ENCODE measurements around the gene THY1.
A peak's percentile ranks its signal among the peaks of the same experiment; 100 is the strongest.

THY1 gene

GRCh38 chr11:119436711-119437110, 13.7 kb upstream of the THY1 start:
- Mint-ChIP-seq H3K4me3 (no peak overlapping the region), H3K27me3 (peaks cover 31% of the 10 kb centered on the region), H3K9me3 (peaks cover 5% of the 10 kb centered on the region), H3K36me3 (ENCODE audit: insufficient read depth) (no peaks in the 10 kb centered on the region), H3K27ac (ENCODE audit: low read depth) (no peak overlapping the region), H3K4me1 (peaks cover 13% of the 10 kb centered on the region)
- DNase-seq (ENCODE audit: low spot score in 2 of 2) (no peak), ATAC-seq (replicated peaks; ENCODE audit: extremely low read depth, poor library complexity, severe bottlenecking) (no peak)

DNA sequence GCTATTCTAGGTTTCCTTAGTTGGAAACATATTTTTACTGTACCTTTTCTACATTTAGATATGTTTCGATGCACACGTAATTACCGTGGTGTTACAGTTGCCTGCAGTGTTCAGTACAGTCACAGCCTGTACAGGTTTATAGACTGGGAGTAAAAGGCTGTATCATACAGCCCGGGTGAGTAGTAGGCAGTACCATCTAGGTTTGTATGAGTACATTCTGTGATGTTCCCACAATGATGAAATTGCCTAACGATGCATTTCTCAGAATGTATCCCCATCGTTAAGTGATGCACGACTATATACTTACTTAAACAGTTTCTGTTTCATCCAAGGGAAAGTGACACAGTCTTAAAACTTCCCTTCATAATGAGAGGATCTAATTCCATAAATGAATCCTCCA, 13.1 kb upstream of the THY1 start:
- H3K36me3 Mint-ChIP-seq (ENCODE audit: insufficient read depth), result no peaks in the 10 kb centered on the region
- H3K4me3 Mint-ChIP-seq, result no peak overlapping the region
- peaks cover 37% of the 10 kb centered on the region for H3K27me3 Mint-ChIP-seq
- ATAC-seq (replicated peaks; ENCODE audit: extremely low read depth, poor library complexity, severe bottlenecking) (no peak), DNase-seq (ENCODE audit: low spot score in 2 of 2) (no peak)
- peaks cover 7% of the 10 kb centered on the region for H3K4me1 Mint-ChIP-seq
- peaks cover 5% of the 10 kb centered on the region for H3K9me3 Mint-ChIP-seq
- no peak overlapping the region for H3K27ac Mint-ChIP-seq (ENCODE audit: low read depth)

DNA sequence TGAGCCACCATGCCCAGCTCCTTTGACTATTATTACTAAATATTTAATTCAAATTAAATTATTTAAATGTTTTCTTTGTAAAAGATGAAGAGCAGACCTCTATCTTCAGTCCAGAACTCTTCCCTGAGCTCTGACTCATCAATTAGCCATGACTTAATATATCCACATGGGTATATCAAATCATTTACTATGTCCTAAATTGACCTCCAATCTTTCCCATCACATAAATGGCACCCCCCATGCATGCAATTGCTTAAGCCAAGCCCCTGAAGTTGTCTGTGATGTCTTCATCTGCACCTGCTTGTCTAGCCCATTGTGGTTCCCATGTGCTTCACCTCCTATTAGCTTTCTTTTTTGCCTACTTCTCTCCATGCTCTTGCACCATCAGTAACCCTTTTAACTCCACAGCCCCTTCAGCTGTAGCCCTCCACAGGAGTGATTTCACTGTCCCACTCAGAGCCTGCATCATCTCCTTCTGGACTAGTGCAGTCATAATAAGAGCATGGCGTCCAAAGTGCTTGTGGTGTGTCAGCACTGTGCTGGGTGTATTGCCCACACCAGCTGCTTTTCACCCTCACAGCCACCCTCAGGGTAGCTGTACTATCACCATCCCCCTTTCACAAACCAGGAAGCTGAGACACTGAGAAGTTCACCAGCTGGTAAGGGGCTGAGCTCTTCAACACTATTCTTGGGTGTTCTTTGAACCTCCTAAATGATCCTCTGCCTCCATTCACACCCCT, 11.8 kb upstream of the THY1 start:
- Mint-ChIP-seq H3K4me3 (no peak overlapping the region), H3K36me3 (ENCODE audit: insufficient read depth) (no peaks in the 10 kb centered on the region), H3K9me3 (peaks cover 5% of the 10 kb centered on the region), H3K27ac (ENCODE audit: low read depth) (no peak overlapping the region), H3K27me3 (peaks cover 50% of the 10 kb centered on the region), H3K4me1 (no peaks in the 10 kb centered on the region)
- ATAC-seq (replicated peaks; ENCODE audit: extremely low read depth, poor library complexity, severe bottlenecking) (no peak), DNase-seq (ENCODE audit: low spot score in 2 of 2) (no peak)

DNA sequence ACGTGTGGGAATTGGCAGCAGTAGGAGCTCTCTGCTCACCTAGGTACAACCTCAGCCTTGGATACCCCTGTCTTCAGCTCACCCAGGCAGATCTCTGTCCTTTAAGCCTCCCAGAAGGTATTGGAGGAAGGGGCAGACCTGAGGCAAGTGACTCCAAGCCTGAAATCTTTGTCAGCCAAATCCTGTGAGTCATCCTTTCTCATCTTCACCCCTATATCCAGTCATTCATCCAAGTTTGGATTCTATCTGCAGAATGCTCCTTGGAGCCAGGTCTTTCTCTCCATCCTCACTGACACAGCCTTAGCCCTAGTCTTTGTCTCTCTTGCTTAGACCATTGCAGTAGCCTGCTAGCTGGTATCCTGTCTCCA, 10.4 kb upstream of the THY1 start:
- H3K27ac Mint-ChIP-seq (ENCODE audit: low read depth), result no peak overlapping the region
- H3K9me3 Mint-ChIP-seq, result peaks cover 5% of the 10 kb centered on the region
- DNase-seq (ENCODE audit: low spot score in 2 of 2) (no peak), ATAC-seq (replicated peaks; ENCODE audit: extremely low read depth, poor library complexity, severe bottlenecking) (no peak)
- no peak overlapping the region for H3K4me3 Mint-ChIP-seq
- H3K4me1 Mint-ChIP-seq, result no peaks in the 10 kb centered on the region
- peaks cover 64% of the 10 kb centered on the region for H3K27me3 Mint-ChIP-seq
- no peaks in the 10 kb centered on the region for H3K36me3 Mint-ChIP-seq (ENCODE audit: insufficient read depth)

GRCh38 chr11:119432484-119433357, 9.7 kb upstream of the THY1 start:
- Mint-ChIP-seq H3K27ac (ENCODE audit: low read depth) (no peak overlapping the region), H3K36me3 (ENCODE audit: insufficient read depth) (no peaks in the 10 kb centered on the region), H3K4me3 (no peak overlapping the region), H3K9me3 (peaks cover 5% of the 10 kb centered on the region), H3K27me3 (peaks cover 64% of the 10 kb centered on the region), H3K4me1 (no peaks in the 10 kb centered on the region)
- ATAC-seq (replicated peaks; ENCODE audit: extremely low read depth, poor library complexity, severe bottlenecking), result no peak
- DNase-seq (ENCODE audit: low spot score in 2 of 2), result no peak

DNA sequence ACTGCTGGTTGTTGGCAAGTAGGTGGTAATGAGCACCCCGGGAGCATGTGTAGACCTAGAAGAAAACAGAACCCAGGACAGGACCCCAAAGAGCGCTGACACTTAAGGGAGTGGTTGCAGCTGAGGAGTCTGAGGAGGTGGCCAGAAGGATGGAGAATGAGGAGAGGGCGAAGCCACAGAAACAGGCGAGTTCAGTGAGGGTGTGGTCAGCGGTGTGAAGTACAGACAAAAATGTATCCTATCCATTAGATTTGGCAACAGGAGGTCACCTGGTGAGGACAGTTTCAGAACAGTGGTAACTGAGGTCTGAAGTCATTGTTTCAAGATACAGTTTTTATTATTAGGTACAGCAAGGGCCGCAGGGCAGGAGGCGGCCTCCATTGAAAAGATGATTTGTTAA, 8.6 kb upstream of the THY1 start:
- no peak for DNase-seq (ENCODE audit: low spot score in 2 of 2)
- Mint-ChIP-seq H3K36me3 (ENCODE audit: insufficient read depth) (no peaks in the 10 kb centered on the region), H3K4me3 (no peak overlapping the region), H3K4me1 (no peaks in the 10 kb centered on the region), H3K27ac (ENCODE audit: low read depth) (no peak overlapping the region), H3K27me3 (peaks cover 67% of the 10 kb centered on the region), H3K9me3 (peaks cover under 1% of the 10 kb centered on the region)
- ATAC-seq (replicated peaks; ENCODE audit: extremely low read depth, poor library complexity, severe bottlenecking), result no peak

DNA sequence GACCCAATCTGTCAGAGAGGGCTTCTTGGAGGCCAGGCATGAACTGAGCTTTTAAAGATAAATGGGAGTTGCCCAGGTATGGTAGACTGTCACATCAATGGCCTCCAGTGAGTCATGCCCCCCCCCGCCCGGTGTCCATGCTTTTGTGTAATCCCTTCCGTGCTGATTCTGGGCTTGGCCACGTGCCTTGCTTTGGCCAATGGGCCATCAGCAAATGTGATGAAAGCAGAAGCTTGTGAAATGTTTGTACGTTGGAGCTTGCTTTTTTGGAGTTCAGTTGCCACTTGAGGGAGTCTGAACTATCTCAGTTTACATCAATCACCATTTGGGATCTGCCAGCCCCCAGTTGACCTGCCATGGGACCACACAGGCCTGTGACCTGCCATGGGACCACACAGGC, 4.3 kb upstream of the THY1 start:
- Mint-ChIP-seq H3K36me3 (ENCODE audit: insufficient read depth) (no peaks in the 10 kb centered on the region), H3K27me3 (peaks cover 98% of the 10 kb centered on the region), H3K4me3 (no peak overlapping the region), H3K27ac (ENCODE audit: low read depth) (no peak overlapping the region), H3K9me3 (no peaks in the 10 kb centered on the region), H3K4me1 (peaks cover 12% of the 10 kb centered on the region)
- ATAC-seq (replicated peaks; ENCODE audit: extremely low read depth, poor library complexity, severe bottlenecking) (no peak), DNase-seq (ENCODE audit: low spot score in 2 of 2) (no peak)

- no peak for ATAC-seq (replicated peaks; ENCODE audit: extremely low read depth, poor library complexity, severe bottlenecking)
- Mint-ChIP-seq H3K4me1 (peaks cover 18% of the 10 kb centered on the region), H3K36me3 (ENCODE audit: insufficient read depth) (no peaks in the 10 kb centered on the region), H3K27ac (ENCODE audit: low read depth) (no peak overlapping the region), H3K27me3 (peaks cover 97% of the 10 kb centered on the region), H3K9me3 (no peaks in the 10 kb centered on the region), H3K4me3 (no peak overlapping the region)
- no peak for DNase-seq (ENCODE audit: low spot score in 2 of 2)
These were observed 3.2 kb upstream of the THY1 start for GRCh38 chr11:119426142-119426541.

GRCh38 chr11:119424775-119425174, 1.8 kb upstream of the THY1 start:
- no peaks in the 10 kb centered on the region for H3K36me3 Mint-ChIP-seq (ENCODE audit: insufficient read depth)

DNA sequence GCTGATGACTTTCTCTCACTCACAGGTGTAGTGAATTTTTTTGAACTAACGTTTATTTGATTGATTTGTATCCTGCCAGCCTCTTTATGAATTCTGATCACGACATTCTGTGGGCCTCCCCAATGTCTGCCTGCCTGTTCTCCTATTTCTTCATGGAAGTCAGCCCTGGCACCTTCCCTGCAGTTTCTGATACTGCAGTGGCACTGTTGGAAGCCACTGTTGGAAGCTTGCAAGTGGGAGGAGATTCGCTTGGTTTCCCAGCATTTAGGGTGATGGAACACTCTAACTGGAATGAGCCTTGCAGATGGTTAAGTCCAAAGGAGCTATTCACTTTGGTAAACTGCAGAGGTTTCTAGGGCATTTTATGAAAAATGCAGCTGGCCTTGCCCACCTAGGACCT, 1.3 kb upstream of the THY1 start:
- DNase-seq (ENCODE audit: low spot score in 2 of 2), result no peak

More at GRCh38 chr11:119424775-119425174, 1.8 kb upstream of the THY1 start:
- H3K27ac Mint-ChIP-seq (ENCODE audit: low read depth), result no peak overlapping the region
- H3K4me1 Mint-ChIP-seq, result peaks cover 18% of the 10 kb centered on the region
- no peak overlapping the region for H3K4me3 Mint-ChIP-seq
- no peak for ATAC-seq (replicated peaks; ENCODE audit: extremely low read depth, poor library complexity, severe bottlenecking)
- peaks cover 95% of the 10 kb centered on the region for H3K27me3 Mint-ChIP-seq
- DNase-seq (ENCODE audit: low spot score in 2 of 2), result no peak
- no peaks in the 10 kb centered on the region for H3K9me3 Mint-ChIP-seq

DNA sequence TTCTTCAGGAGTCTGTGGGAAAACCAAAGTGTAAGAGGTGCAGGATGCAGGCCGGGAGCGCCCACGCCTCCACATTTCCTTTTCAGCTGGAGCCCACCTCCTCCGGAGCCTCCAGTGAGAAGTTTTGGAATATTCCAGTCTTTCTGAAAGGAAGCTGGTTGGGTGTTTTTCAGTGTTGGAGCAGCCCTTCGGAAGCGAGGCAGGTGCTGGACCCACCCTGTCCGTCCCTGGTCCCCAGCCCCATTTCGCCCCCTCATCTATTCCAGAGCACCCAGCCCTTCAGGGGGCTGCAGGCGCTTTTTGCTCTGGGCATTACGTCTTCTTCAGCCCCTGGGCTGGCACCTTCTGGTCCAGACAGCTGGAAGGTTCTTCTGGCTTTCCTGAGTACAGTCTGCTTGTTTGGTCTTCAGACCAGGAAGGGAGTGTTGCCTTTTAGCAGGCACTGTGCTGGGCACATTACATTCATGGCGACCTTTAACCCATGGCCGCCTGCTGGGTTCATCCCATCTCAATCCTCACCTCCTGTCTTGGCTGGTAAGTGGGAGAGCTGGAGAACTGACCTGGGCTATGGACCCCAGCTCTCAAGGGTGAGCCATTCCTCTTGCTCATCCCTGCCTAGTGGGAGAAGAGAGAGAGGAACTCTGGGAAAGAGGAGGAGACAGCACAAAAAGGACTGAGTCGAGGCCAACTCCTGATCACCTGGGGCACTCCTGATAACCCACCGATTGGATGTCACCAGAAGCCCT, 710 bp upstream of the THY1 start:
- H3K27me3 Mint-ChIP-seq, result peaks cover 96% of the 10 kb centered on the region
- peak overlapping the region; percentile 46 for H3K4me3 Mint-ChIP-seq
- no peak for DNase-seq (ENCODE audit: low spot score in 2 of 2)
- H3K36me3 Mint-ChIP-seq (ENCODE audit: insufficient read depth), result no peaks in the 10 kb centered on the region
- peaks cover 18% of the 10 kb centered on the region for H3K4me1 Mint-ChIP-seq
- ATAC-seq (replicated peaks; ENCODE audit: extremely low read depth, poor library complexity, severe bottlenecking), result no peak
- no peak overlapping the region for H3K27ac Mint-ChIP-seq (ENCODE audit: low read depth)
- H3K9me3 Mint-ChIP-seq, result no peaks in the 10 kb centered on the region

More for the DNA sequence above, 1.3 kb upstream of the THY1 start:
- H3K4me3 Mint-ChIP-seq, result no peak overlapping the region
- peaks cover 95% of the 10 kb centered on the region for H3K27me3 Mint-ChIP-seq
- H3K27ac Mint-ChIP-seq (ENCODE audit: low read depth), result no peak overlapping the region
- H3K4me1 Mint-ChIP-seq, result peaks cover 18% of the 10 kb centered on the region
- no peaks in the 10 kb centered on the region for H3K9me3 Mint-ChIP-seq
- H3K36me3 Mint-ChIP-seq (ENCODE audit: insufficient read depth), result no peaks in the 10 kb centered on the region
- ATAC-seq (replicated peaks; ENCODE audit: extremely low read depth, poor library complexity, severe bottlenecking), result no peak

GRCh38 chr11:119421941-119422808, 797 bp downstream of the THY1 start:
- peaks cover 90% of the 10 kb centered on the region for H3K27me3 Mint-ChIP-seq
- peak overlapping the region; percentile 46 for H3K4me3 Mint-ChIP-seq
- no peak overlapping the region for H3K27ac Mint-ChIP-seq (ENCODE audit: low read depth)
- DNase-seq (ENCODE audit: low spot score in 2 of 2), result no peak
- no peaks in the 10 kb centered on the region for H3K36me3 Mint-ChIP-seq (ENCODE audit: insufficient read depth)
- H3K4me1 Mint-ChIP-seq, result peaks cover 18% of the 10 kb centered on the region
- H3K9me3 Mint-ChIP-seq, result no peaks in the 10 kb centered on the region
- ATAC-seq (replicated peaks; ENCODE audit: extremely low read depth, poor library complexity, severe bottlenecking), result no peak

Data from central memory CD8-positive, alpha-beta T cell (primary cell).